ENCODE data around the gene TOM1L1.

The TOM1L1 gene

GRCh38 chr17:54950116-54950515 lies 49.5 kb downstream of the TOM1L1 start:
- DNase-seq: no peak

DNA sequence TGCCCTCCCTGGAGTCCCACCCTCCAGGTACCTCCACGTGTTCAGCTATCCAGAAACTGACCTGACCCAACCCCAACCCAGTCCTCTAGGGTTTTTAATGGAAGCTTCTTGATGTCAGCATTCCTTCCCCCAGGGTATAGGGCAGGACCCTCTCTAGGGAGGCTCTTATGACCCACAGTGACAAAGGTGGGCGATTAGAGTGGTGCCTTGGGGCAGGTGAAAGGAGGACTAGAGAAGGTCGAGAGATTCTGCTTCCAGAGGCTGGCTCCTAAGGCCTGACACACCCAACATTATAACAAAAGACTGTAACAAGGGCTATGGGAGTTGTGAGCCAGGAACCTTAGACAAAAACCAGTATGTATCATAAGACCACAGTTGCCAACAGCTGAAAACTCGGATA lies 50.6 kb downstream of the TOM1L1 start:
- DNase-seq: no peak

GRCh38 chr17:54956791-54957190 lies 56.1 kb downstream of the TOM1L1 start:
- peak; percentile 99 to 100 for DNase-seq

GRCh38 chr17:54967621-54968261 lies 67.1 kb downstream of the TOM1L1 start:
- DNase-seq: peak in 1 of 2 experiments; percentile 48

GRCh38 chr17:54968262-54968987 lies 67.8 kb downstream of the TOM1L1 start, which contains the start of the genes COX11 and STXBP4:
TSS of gene COX11 (minus strand) at chr17:54968654. CDS start at chr17:54968646, 8 bp downstream.
TSS of gene STXBP4 (plus strand) at chr17:54968765. CDS start at chr17:54986220, 17,455 bp downstream.
- DNase-seq: peak; percentile 95 to 98

DNA sequence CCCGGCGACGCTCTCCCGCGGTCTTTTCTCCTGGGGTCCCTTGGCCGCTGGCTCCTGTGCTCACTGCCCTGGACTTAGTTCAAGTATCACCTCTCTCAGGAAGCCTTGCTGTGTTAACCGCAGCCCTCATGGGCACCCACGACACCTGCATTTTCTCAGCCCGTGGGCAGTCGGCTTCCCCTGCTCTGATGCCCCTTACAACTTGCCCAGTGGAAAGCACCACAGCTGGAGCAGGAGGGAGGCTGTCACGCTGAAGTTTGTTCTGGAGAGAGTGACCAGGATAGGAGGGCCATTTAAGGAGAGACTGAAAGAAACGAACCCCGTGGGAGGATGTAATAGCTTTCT lies 68.3 kb downstream of the TOM1L1 start:
- no peak for DNase-seq

DNA sequence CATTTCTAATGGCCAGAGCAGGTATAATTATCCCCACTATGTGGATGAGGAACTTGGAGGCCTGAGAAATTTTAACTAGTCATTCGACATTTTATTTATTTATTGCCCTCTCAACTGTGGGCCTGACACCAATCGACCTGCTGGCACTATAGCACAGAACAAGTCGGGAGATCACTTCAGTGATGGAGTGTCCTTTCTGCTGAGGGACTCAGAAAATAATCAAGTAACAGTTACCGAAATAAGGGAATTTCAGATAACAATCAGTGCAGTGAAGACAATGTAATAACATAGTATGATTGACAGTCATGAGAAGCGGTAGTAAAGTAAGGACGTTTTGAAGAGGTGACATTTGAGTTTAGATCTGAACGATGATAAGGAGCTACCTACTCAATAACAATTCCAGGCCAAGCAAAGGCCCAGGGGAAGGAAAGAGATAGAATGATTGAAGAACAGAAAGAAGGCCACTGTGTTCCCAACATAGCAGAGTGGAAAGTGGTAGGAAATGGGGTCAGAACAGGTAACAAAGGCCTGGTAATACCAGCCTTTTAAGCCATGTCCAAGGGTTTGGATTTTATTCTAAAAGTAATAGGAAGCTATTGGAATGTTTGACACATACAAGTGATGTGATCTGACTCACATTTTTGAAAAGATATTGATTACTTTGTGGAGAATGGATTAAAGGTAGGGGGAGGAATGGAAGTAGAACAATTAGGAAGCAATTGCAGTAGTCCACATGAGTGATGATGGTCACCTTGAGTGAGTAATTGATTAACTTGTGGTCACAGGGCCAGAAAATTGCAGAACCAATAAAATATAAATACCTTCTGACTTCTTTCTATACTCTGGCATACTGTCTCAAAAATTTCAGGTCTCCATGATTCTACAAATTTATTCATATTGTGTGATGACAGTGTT lies 69.3 kb downstream of the TOM1L1 start:
- peak in 1 of 2 experiments; percentile 10 for DNase-seq

DNA sequence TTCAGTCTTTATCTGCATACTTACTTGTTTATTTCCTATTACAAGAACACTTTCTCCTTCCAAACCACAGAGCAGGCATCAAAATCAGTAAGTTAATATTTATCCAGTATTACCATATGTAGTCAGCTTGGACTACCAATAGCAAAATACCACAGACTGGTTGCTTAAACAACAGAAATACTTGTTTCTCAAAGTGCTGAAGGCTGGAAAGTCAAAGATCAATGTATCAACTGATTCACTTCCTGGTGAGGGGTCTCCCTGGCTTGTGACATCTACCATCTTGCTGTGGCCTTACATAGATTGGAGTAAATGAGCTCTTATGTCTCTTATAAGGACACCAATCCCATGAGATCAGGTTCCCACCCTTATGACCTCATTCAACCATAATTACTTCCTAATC lies 70.5 kb downstream of the TOM1L1 start:
- DNase-seq: no peak

DNA sequence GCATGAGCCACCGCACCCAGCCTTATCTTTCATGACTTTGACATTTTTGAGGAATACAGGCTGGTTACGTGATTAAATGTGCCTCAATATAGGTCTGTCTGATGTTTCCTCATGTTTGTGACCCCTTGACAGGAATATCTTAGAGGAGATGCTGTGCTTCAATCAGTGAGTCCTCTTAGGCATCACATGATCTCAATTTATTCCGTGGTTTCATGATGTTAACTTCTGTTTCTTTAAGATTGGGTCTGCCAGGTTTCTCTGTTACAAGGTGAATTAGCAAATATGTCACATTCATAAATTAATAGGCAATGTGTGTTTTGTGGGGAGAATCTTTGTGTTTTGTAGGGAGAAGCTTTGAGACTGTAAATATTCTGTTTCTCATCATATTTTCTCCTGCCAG lies 71.2 kb downstream of the TOM1L1 start:
- DNase-seq: no peak

DNA sequence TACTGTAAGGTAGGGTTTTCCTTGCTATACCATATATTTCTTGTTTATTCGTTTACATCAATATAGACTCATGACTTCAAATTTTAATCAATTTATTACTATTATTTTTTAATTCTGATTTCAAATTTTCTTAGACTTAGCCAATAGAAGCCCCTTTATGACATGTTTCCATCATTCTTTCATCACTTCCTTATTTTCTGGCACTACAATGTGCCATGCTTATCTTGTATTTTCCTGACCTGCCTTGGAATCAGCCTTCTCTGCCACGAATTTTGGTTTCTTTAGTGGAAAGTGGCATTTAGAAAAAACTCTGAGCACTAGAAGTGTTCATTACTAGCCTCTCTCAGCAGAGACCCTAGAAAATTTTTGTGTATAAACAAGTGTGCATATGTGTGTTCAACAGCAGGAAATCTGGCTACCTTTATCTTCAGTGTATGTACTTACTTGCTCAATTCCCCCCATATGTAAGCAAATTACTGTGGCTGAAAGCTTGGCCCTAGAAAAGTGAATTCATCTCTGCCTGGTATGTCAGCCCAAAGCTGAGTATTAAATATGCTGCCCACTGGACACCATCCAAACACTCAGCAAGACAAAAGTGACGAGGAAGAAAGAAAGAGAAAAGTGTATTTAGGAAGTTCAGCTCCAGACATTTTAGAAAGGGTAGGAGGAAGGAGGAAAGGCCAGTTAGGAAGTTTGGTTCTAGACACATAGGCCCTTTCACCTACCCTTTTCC lies 71.9 kb downstream of the TOM1L1 start:
- no peak for DNase-seq

GRCh38 chr17:54974759-54975158 lies 74.1 kb downstream of the TOM1L1 start:
- DNase-seq: no peak

GRCh38 chr17:54976316-54976715 lies 75.7 kb downstream of the TOM1L1 start:
- DNase-seq: no peak

GRCh38 chr17:54977744-54978143 lies 77.1 kb downstream of the TOM1L1 start:
- DNase-seq: no peak

DNA sequence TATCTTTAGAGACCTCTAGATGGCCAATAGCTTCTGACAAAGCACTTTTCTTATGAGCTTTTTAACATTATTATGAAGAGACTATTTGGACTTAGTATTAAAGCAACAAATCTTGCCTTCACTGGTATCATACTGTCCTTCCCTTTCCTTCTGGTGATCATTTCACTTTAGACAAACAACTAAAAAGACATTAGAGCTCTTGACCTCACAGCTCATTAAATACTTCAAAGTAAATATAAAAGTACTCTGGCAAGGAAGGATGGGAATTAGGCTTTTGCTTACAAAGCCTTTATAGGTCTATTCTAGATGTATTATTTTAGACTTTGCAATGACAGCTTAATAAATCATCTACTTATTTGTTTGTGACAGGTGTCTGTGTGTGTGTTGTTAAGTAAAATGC lies 79.0 kb downstream of the TOM1L1 start:
- no peak for DNase-seq

GRCh38 chr17:54980375-54980774 lies 79.7 kb downstream of the TOM1L1 start:
- DNase-seq: no peak

DNA sequence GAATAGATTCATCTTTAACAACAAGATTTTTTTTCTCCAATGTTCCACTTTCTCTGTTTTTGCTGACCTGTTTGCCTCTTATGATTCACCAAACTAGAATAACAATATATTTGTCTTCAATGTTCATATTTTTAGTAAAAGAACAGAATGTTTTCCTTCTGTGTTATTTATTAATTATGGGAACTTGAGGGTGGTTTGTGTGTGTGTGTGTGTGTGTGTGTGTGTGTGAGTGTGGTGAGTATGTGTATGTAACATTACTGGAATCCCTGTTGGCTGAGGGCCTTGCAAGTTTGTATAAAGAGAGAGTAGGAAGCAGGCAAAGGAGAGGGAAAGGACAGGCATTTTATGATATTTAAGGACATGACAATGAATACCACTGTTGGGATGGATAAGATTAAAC lies 81.7 kb downstream of the TOM1L1 start:
- no peak for DNase-seq

- no peak for DNase-seq
These were observed 82.6 kb downstream of the TOM1L1 start for GRCh38 chr17:54983260-54983659.

DNA sequence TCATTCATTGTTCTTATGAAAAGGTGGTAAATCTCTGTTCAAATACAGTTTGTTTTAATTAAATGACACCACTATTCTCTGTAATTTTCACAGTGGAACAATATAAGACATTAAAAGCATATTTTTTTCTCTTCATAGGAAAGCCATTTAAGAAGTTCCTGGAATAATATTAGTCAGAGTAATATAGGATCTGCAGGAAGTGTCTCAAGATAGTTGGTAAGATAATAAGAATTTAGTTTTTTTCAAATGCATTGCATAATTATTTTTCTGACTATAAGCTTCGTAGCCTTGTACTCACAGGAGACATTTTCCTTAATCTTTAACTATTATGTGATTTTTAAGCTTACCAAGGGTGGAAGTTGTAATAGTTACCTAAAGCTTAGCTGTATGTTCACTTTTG lies 84.8 kb downstream of the TOM1L1 start:
- no peak for DNase-seq

DNA sequence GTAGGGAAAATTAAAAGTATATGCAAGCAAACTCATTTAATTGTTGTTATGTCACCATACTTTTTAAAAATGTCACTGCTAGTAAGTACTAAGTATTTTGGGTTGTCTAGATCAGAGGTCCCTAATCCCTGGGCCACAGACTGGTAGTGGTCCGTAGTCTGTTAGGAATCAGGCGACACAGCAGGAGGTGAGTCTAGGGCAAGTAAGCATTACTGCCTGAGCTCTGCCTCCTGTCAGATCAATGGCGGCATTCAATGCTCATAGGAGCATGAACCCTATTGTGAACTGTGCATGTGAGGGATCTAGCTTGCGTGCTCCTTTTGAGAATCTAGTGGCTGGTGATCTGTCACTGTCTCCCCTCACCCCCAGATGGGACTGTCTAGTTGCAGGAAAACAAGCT lies 89.5 kb downstream of the TOM1L1 start:
- DNase-seq: no peak

GRCh38 chr17:54991567-54991966 lies 90.9 kb downstream of the TOM1L1 start:
- no peak for DNase-seq

DNA sequence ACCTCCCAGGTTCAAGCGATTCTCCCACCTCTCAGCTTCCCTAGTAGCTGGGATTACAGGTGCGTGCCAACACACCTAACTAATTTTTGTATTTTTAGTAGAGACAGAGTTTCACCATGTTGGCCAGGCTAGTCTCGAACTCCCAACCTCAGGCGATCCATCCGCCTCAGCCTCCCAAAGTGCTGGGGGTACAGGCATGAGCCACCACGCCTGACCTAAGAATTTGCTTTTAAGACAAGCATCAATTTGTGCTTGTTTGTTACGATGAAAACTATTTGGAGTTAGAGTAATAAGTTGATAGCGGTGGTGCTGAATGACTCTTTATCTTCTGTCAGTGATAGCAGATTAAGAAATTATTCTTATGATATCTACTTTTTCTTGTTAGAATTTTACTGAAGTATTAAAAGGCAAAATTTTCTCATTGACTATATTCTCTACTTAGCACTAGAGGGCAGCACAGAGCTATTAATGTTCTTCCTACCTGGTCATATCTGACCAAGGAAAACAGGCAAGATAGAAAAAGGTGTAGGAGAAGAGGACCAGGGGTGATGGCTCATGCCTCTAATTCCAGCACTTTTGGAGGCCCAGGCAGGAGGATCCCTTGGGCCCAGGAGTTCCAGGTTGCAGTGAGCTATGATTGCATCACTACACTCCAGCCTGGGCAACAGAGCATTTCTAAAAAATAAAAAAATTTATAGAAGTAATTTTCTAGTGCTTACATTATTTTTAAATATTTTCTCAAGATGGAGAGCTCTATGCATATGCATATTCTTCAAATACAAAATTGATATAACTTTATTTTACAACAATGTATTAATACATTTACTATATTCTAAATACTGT lies 92.4 kb downstream of the TOM1L1 start:
- peak; percentile 36 to 70 for DNase-seq

DNA sequence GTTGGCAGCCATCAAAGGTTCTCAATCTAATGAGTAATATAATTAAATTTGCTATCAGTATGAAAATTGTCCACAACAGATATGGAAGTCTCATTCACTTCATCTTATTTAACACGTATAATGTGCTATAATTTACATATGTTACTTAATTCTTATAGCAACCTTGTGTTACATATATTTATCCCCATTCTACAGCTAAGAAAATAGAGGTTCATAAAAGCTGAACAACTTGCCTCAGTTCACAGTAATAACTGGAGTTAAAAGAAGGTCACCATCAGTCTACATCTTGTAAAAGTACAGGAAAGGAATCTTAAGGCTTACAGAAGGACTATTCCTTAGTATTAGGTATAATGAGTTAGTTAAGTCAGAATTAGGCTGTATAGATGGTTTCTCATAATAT lies 95.8 kb downstream of the TOM1L1 start:
- DNase-seq: no peak

Data from NCI-H524 (cell line).